GM19043 (cell line): ENCODE results near the gene LRRC41.
"Not testable (repeated sequence)": the region's sequence is repeated elsewhere in the genome, so short reads cannot be mapped to it uniquely, and the experiment has no call there.

Experiments
- ATAC-seq: cut with Tn5 transposase; IDR thresholded peaks from one replicate; pipeline ENCODE4 v1.9.1; 2021; ENCODE audit warnings: low read depth; ENCODE audit not compliant: unreplicated experiment

LRRC41 gene

GRCh38 chr1:46325285-46326076 lies 22.1 kb upstream of the LRRC41 start:
- not testable (repeated sequence) for ATAC-seq

- ATAC-seq = not testable (repeated sequence)
Observed at GRCh38 chr1:46322191-46322590, 18.8 kb upstream of the LRRC41 start.

- not testable (repeated sequence) for ATAC-seq
Observed at GRCh38 chr1:46319960-46320914, 16.8 kb upstream of the LRRC41 start.

- not testable (repeated sequence) for ATAC-seq
Observed at GRCh38 chr1:46319301-46319700, 15.9 kb upstream of the LRRC41 start.

GRCh38 chr1:46317323-46317722 lies 13.9 kb upstream of the LRRC41 start:
- no peak for ATAC-seq

- no peak for ATAC-seq
Observed at GRCh38 chr1:46315669-46316403, 12.4 kb upstream of the LRRC41 start.

GRCh38 chr1:46310321-46310720 lies 6.9 kb upstream of the LRRC41 start:
- no peak for ATAC-seq

- ATAC-seq = no peak
Observed at GRCh38 chr1:46309401-46310159, 6.2 kb upstream of the LRRC41 start.

- ATAC-seq = no peak
Observed at GRCh38 chr1:46306159-46306530, 2.7 kb upstream of the LRRC41 start.

- ATAC-seq = no peak
Observed at GRCh38 chr1:46303872-46304326, 483 bp upstream of the LRRC41 start.

GRCh38 chr1:46302641-46303037 lies 777 bp downstream of the LRRC41 start:
- no peak for ATAC-seq

- ATAC-seq = no peak
Observed at GRCh38 chr1:46301808-46302640, 1.4 kb downstream of the LRRC41 start.

GRCh38 chr1:46301406-46301807 lies 2.0 kb downstream of the LRRC41 start:
- no peak for ATAC-seq

- no peak for ATAC-seq
Observed at GRCh38 chr1:46300673-46301405, 2.6 kb downstream of the LRRC41 start.

GRCh38 chr1:46298387-46298786 lies 5.0 kb downstream of the LRRC41 start:
- ATAC-seq = no peak

GRCh38 chr1:46295306-46295705 lies 8.1 kb downstream of the LRRC41 start:
- ATAC-seq = no peak

GRCh38 chr1:46289976-46290375 lies 13.4 kb downstream of the LRRC41 start:
- no peak for ATAC-seq

- ATAC-seq = no peak
Observed at GRCh38 chr1:46289134-46289494, 14.3 kb downstream of the LRRC41 start.
